ENCODE data around the gene NUDT14.

GRCh38 chr14:105161964-105162668 is 19.0 kb downstream of the NUDT14 start:
- no peak for TF ChIP-seq EZH2 (IDR thresholded peaks at IDR 0.05)
- TF ChIP-seq POLR2AphosphoS5 (IDR thresholded peaks at IDR 0.05; ENCODE audit: borderline replicate concordance, low read depth, low read length) = no peak
